Right lobe of liver (tissue), 6 donors: ENCODE measurements around the gene SPCS1. TPM values are rescaled to one million over a fixed set of nuclear protein-coding genes. Genes with fewer than 3 reads are reported as not detected.
"Not testable (repeated sequence)": the region's sequence is repeated elsewhere in the genome, so short reads cannot be mapped to it uniquely, and the experiment has no call there.

Experiments used
- ATAC-seq, 4 donors: fragments of 200-7000 bp; cut with Tn5 transposase; one replicate each; pipeline ENCODE4 v1.9.1; 2020; ENCODE audit warnings: mild to moderate bottlenecking in 4 of 4, moderate library complexity in 4 of 4
- DNase-seq, 3 donors: peaks; one replicate each; pipeline ENCODE4 v3.0.0-alpha.2; 2020
- H3K27ac ChIP-seq, 3 donors: fragments of 200-600 bp; one replicate each; pipeline ENCODE4 v1.8.0; 2022
- H3K27me3 ChIP-seq, 2 donors: fragments of 200-600 bp; one replicate each; pipeline ENCODE4 v1.8.0; 2022
- H3K36me3 ChIP-seq, 4 donors: fragments of 200-600 bp; sonication (generic) in 1 of 4; one replicate each; pipeline versions ENCODE4 v1.5.1 to v1.8.0; 2017 to 2022; ENCODE audit warnings: control low read depth in 1 of 4
- H3K4me1 ChIP-seq, 4 donors: fragments of 200-600 bp; sonication (generic) in 1 of 4; one replicate each; pipeline versions ENCODE4 v1.5.1 to v1.8.0; 2017 to 2022; ENCODE audit warnings: control low read depth in 1 of 4
- H3K4me3 ChIP-seq, 3 donors: fragments of 200-600 bp; one replicate each; pipeline ENCODE4 v1.8.0; 2022
- H3K9me3 ChIP-seq, 4 donors: fragments of 200-600 bp; sonication (generic) in 1 of 4; one replicate each; pipeline versions ENCODE4 v1.5.1 to v1.8.0; 2017 to 2022; ENCODE audit warnings: control low read depth in 1 of 4
- CTCF ChIP-seq, 4 donors: fragments of 200-600 bp in 3 of 4; fragments of 450-650 bp in 1 of 4; IDR thresholded peaks; one replicate each; pipeline versions ENCODE4 v1.5.1 to v1.8.0; 2016 to 2022; ENCODE audit warnings: antibody characterized with exemption in 4 of 4, mild to moderate bottlenecking in 2 of 4
- POLR2A ChIP-seq: fragments of 450-650 bp; IDR thresholded peaks from one replicate; pipeline ENCODE4 v1.6.1; 2017; ENCODE audit warnings: antibody characterized with exemption, mild to moderate bottlenecking
- WGBS: methylation state at CpG from one replicate; pipeline ENCODE4 v1.1.6; 2018; ENCODE audit warnings: low coverage, low lambda C conversion rate; ENCODE audit not compliant: insufficient coverage; ENCODE audit errors: missing lambda C conversion rate; 5-methylcytosine and 5-hydroxymethylcytosine counted together
- intact Hi-C, 2 donors: fragments of 100-400 bp; cut with DNase I; formaldehyde crosslinking; loops; one replicate each; pipeline versions ENCODE4 v1.11.2 to v1.14.1; 2022
- total RNA-seq, 6 experiments: library from RNA; depleted of rRNA in 2 of 6; stranded (reverse); fragments of >200 nt in 2 of 6; fragmentation: NEBNext Ultra II Directional in 3 of 6; extraction: Animal tissue kit (Norgen Biotek cat#: 25700) in 3 of 6; gene quantifications; one replicate each; pipeline versions ENCODE4 v1.1.0 to v1.2.4, GENCODE V29; 2016 to 2023
- donor health status: DM: no; HTN: yes; CAD: no.
- donor health status: DM: no; HTN: no; CAD: no.
- donor health status: DM: no; HTN: no; CAD: no.
- donor health status: DM: no; HTN: yes; CAD: no.
- donor health status: DM: no; HTN: yes; CAD: no.

The SPCS1 gene
- total RNA-seq, 6 experiments from 2014 or later = 60.7 to 193 (median 94.1) TPM

GRCh38 chr3:52671676-52672075 lies 34.2 kb upstream of the SPCS1 start:
- Histone ChIP-seq H3K9me3 (no peaks in the 10 kb centered on the region), H3K27me3 (no peaks in the 10 kb centered on the region), H3K27ac (no peak overlapping the region), H3K4me1 (no peaks in the 10 kb centered on the region), H3K4me3 (no peak overlapping the region), H3K36me3 (peaks cover 0 to 51% (median 4%) of the 10 kb centered on the region in 4 donors)
- intact Hi-C loops = loop anchor here in 1 of 2 donors (10.0 kb wide), 1 partner anchor 187 kb away; no protein-coding TSS in a partner anchor
- ATAC-seq = no peak
- TF ChIP-seq CTCF (IDR thresholded peaks at IDR 0.05) (no peak), POLR2A (no peak)
- WGBS = 60% methylated on average over 1 of the region's 1 CpG
- no peak for DNase-seq

GRCh38 chr3:52676201-52676600 lies 29.7 kb upstream of the SPCS1 start:
- H3K36me3 ChIP-seq = peaks cover 0 to 61% (median 10%) of the 10 kb centered on the region in 4 donors
- WGBS = 56% methylated on average over 3 of the region's 3 CpGs

GRCh38 chr3:52678265-52679198 lies 27.4 kb upstream of the SPCS1 start:
- H3K9me3 ChIP-seq = no peaks in the 10 kb centered on the region
- H3K36me3 ChIP-seq = peaks cover 0 to 44% (median 10%) of the 10 kb centered on the region in 4 donors
- peak; percentile 28 to 47 (median 39) for ATAC-seq
- WGBS = 58% methylated on average over 6 of the region's 6 CpGs
- H3K27me3 ChIP-seq = no peaks in the 10 kb centered on the region
- no peak for TF ChIP-seq POLR2A
- no peak for TF ChIP-seq CTCF (IDR thresholded peaks at IDR 0.05)
- H3K4me1 ChIP-seq = peaks cover 0 to 57% (median 22%) of the 10 kb centered on the region in 4 donors
- H3K4me3 ChIP-seq = no peak overlapping the region
- DNase-seq = no peak
- intact Hi-C loops = loop anchor here in 1 of 2 donors (10.0 kb wide), 1 partner anchor 194 kb away; no protein-coding TSS in a partner anchor
- H3K27ac ChIP-seq = peak overlapping the region in 1 of 3 donors; percentile 96

More at GRCh38 chr3:52676201-52676600, 29.7 kb upstream of the SPCS1 start:
- H3K9me3 ChIP-seq, ATAC-seq, DNase-seq, H3K27ac ChIP-seq, H3K27me3 ChIP-seq, H3K4me3 ChIP-seq: not testable (repeated sequence)
- H3K4me1 ChIP-seq = peaks cover 0 to 36% (median 17%) of the 10 kb centered on the region in 4 donors
- intact Hi-C loops = loop anchor here in 1 of 2 donors (10.0 kb wide), 1 partner anchor 191 kb away; no protein-coding TSS in a partner anchor

- WGBS = 46% methylated on average over 3 of the region's 3 CpGs
- TF ChIP-seq CTCF (IDR thresholded peaks at IDR 0.05) (no peak), POLR2A (no peak)
- Histone ChIP-seq H3K27me3 (no peaks in the 10 kb centered on the region), H3K27ac (peak overlapping the region in 1 of 3 donors; percentile 96), H3K9me3 (no peaks in the 10 kb centered on the region), H3K4me3 (no peak overlapping the region), H3K36me3 (peaks cover 0 to 41% (median 9%) of the 10 kb centered on the region in 4 donors), H3K4me1 (peaks cover 0 to 63% (median 25%) of the 10 kb centered on the region in 4 donors)
- intact Hi-C loops = loop anchor here in 1 of 2 donors (10.0 kb wide), 1 partner anchor 194 kb away; no protein-coding TSS in a partner anchor
- DNase-seq (no peak), ATAC-seq (no peak)
Measured at GRCh38 chr3:52679199-52679538, 26.7 kb upstream of the SPCS1 start.

GRCh38 chr3:52679811-52680210 lies 26.1 kb upstream of the SPCS1 start:
- peak overlapping the region in 1 of 3 donors; percentile 96 for H3K27ac ChIP-seq

More at GRCh38 chr3:52679811-52680210, 26.1 kb upstream of the SPCS1 start:
- H3K4me3 ChIP-seq = no peak overlapping the region
- WGBS = 25% methylated on average over 1 of the region's 1 CpG
- intact Hi-C loops = loop anchor here in 1 of 2 donors (10.0 kb wide), 1 partner anchor 195 kb away; no protein-coding TSS in a partner anchor
- H3K27me3 ChIP-seq = no peaks in the 10 kb centered on the region
- H3K4me1 ChIP-seq = peaks cover 0 to 70% (median 29%) of the 10 kb centered on the region in 4 donors
- TF ChIP-seq POLR2A (no peak), CTCF (IDR thresholded peaks at IDR 0.05) (no peak)
- H3K9me3 ChIP-seq = no peaks in the 10 kb centered on the region
- DNase-seq = no peak
- H3K36me3 ChIP-seq = peaks cover 0 to 36% (median 9%) of the 10 kb centered on the region in 4 donors
- no peak for ATAC-seq
